ENCODE measurements around the gene KAZN.

The KAZN gene

DNA sequence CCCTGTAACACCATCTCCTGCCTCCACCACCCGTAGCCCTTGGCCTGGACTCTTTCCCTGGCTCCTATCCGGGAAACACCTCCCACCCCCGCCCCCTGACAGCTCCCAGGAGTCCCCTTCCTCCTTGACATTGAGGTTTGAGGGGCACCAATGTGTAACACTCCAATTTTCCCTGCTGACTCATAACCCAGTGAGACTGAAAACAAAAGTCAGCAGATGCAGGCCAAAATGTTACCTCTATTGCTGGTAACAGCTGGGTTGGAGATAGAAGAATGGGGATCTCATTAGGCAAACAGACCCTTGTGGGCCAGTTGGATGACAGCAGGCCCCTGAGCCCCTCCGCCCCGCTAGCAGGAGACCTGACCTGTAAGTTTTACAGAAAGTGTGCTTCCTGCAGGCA lies 237.2 kb downstream of the KAZN start:
- CTCF ChIA-PET = no interaction called here
- no peak for DNase-seq (ENCODE audit: extremely low spot score)
- POLR2A ChIA-PET = no interaction called here
- no peak for TF ChIP-seq ZNF384 (IDR thresholded peaks at IDR 0.05)
- TF ChIP-seq LEF1 (IDR thresholded peaks at IDR 0.05; ENCODE audit: borderline replicate concordance) = no peak
- TF ChIP-seq NFRKB (IDR thresholded peaks at IDR 0.05) = no peak
- no peak for TF ChIP-seq SP1 (IDR thresholded peaks at IDR 0.05)
- no peak for TF ChIP-seq CTBP1 (IDR thresholded peaks at IDR 0.05; ENCODE audit: borderline replicate concordance)
- no peak for TF ChIP-seq L3MBTL2 (conservative IDR thresholded peaks at IDR 0.05)
- TF ChIP-seq SUZ12 (IDR thresholded peaks at IDR 0.05) = no peak
- TF ChIP-seq ELF4 (IDR thresholded peaks at IDR 0.05) = no peak
- TF ChIP-seq FOXK2 (IDR thresholded peaks at IDR 0.05) = no peak
- no peak for TF ChIP-seq FOXM1 (IDR thresholded peaks at IDR 0.05; ENCODE audit: borderline replicate concordance)
- TF ChIP-seq FOXA1 (IDR thresholded peaks at IDR 0.05) = no peak
- TF ChIP-seq TARDBP (IDR thresholded peaks at IDR 0.05) = no peak
- TF ChIP-seq ARNT (IDR thresholded peaks at IDR 0.05) = no peak
- TF ChIP-seq BHLHE40 (IDR thresholded peaks at IDR 0.05; ENCODE audit: borderline replicate concordance) = no peak
- TF ChIP-seq, protein P1, sequence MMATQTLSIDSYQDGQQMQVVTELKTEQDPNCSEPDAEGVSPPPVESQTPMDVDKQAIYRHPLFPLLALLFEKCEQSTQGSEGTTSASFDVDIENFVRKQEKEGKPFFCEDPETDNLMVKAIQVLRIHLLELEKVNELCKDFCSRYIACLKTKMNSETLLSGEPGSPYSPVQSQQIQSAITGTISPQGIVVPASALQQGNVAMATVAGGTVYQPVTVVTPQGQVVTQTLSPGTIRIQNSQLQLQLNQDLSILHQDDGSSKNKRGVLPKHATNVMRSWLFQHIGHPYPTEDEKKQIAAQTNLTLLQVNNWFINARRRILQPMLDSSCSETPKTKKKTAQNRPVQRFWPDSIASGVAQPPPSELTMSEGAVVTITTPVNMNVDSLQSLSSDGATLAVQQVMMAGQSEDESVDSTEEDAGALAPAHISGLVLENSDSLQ (IDR thresholded peaks at IDR 0.05) = no peak
- no peak for TF ChIP-seq HDGF (IDR thresholded peaks at IDR 0.05; ENCODE audit: borderline replicate concordance)

DNA sequence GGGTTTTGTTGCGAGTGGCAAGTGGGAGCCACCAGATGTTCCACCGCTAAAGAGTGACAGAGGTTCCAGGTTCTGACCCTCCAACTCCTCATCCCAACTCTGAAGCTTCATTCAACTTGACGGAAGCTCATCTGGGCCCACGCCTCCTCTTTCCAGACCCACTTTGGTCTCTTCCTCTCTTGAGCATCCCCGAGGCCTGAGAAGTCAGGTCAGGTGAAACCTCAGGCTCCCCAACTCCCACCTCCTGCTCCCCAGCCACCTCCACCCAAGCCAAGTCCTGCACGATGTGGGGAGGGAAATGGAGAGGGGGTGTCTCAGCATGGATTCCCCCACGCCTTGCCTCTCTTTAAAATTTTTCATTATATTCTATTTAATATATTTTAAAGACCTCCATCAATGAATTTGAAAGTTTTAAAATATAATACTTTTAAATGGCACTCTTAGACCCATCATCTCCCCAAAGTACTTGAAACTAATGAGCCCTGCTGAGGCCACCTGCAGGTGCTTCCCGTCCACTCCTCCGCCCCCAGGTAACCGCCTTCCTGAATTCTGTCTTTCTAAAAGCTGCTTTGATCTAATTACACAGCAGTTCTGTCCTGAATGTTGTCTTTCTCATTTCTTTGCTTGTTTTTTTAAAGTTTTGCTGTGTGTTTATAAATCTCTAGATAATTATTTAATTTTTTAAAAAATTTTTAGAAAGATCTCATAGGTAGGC lies 238.1 kb downstream of the KAZN start:
- CTCF ChIA-PET = no interaction called here
- POLR2A ChIA-PET = no interaction called here
- DNase-seq (ENCODE audit: extremely low spot score) = no peak
- TF ChIP-seq CTBP1 (IDR thresholded peaks at IDR 0.05; ENCODE audit: borderline replicate concordance) (no peak), NFRKB (IDR thresholded peaks at IDR 0.05) (no peak), L3MBTL2 (conservative IDR thresholded peaks at IDR 0.05) (no peak), ELF4 (IDR thresholded peaks at IDR 0.05) (no peak), LEF1 (IDR thresholded peaks at IDR 0.05; ENCODE audit: borderline replicate concordance) (no peak), FOXK2 (IDR thresholded peaks at IDR 0.05) (no peak), FOXA1 (IDR thresholded peaks at IDR 0.05) (no peak), ARNT (IDR thresholded peaks at IDR 0.05) (no peak)

DNA sequence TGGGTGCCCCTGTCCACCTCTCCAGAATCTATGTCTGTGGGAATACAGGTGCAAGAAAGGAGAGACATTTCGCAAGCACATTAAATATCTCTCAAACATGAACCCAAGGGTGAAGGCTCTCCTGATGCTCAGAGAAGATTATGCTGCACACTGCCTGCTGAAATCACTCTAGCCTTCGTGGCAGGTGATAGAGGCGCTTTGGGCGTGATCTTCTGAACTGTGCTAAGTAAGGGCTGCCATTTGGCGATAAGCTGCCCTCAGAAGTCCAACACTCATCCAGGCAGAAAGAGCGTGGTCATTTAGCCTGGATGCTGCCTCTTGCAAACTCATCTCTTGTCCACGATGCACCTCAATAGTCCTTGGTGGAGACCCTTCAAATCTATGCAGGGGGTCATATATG lies 241.9 kb downstream of the KAZN start:
- CTCF ChIA-PET = no interaction called here
- TF ChIP-seq CTBP1 (IDR thresholded peaks at IDR 0.05; ENCODE audit: borderline replicate concordance) (no peak), HDGF (IDR thresholded peaks at IDR 0.05; ENCODE audit: borderline replicate concordance) (no peak), ZNF384 (IDR thresholded peaks at IDR 0.05) (no peak), FOXA1 (IDR thresholded peaks at IDR 0.05) (no peak), L3MBTL2 (conservative IDR thresholded peaks at IDR 0.05) (no peak), FOXK2 (IDR thresholded peaks at IDR 0.05) (no peak), ARNT (IDR thresholded peaks at IDR 0.05) (no peak), LEF1 (IDR thresholded peaks at IDR 0.05; ENCODE audit: borderline replicate concordance) (no peak), FOXM1 (IDR thresholded peaks at IDR 0.05; ENCODE audit: borderline replicate concordance) (no peak), TARDBP (IDR thresholded peaks at IDR 0.05) (no peak), NFRKB (IDR thresholded peaks at IDR 0.05) (no peak), SUZ12 (IDR thresholded peaks at IDR 0.05) (no peak), BHLHE40 (IDR thresholded peaks at IDR 0.05; ENCODE audit: borderline replicate concordance) (no peak), ELF4 (IDR thresholded peaks at IDR 0.05) (no peak), SP1 (IDR thresholded peaks at IDR 0.05) (no peak)
- TF ChIP-seq, protein P1 (IDR thresholded peaks at IDR 0.05) = no peak
- POLR2A ChIA-PET = no interaction called here
- DNase-seq (ENCODE audit: extremely low spot score) = no peak

DNA sequence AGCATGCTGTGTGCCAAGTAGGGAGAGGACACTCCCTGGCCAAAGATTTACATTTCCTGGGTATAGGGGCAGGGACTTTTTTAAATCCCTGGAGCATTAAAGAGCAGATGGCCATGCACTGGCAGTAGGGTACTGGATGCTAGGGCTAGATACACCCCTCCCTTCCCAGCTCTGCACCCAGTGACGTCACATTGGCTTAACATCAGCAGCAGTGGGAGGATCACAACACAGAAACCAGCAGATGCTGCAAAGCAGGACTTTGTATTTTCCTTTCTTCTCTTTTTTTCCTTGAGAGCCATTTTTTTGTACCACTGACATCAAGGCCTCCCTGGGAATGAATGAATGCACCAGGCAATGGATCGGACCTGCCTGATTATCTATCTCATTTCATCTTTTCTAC lies 243.0 kb downstream of the KAZN start:
- TF ChIP-seq FOXM1 (IDR thresholded peaks at IDR 0.05; ENCODE audit: borderline replicate concordance) = no peak
- no peak for TF ChIP-seq CTBP1 (IDR thresholded peaks at IDR 0.05; ENCODE audit: borderline replicate concordance)
- no peak for TF ChIP-seq TARDBP (IDR thresholded peaks at IDR 0.05)
- TF ChIP-seq NFRKB (IDR thresholded peaks at IDR 0.05) = no peak
- TF ChIP-seq ELF4 (IDR thresholded peaks at IDR 0.05) = no peak
- no peak for TF ChIP-seq HDGF (IDR thresholded peaks at IDR 0.05; ENCODE audit: borderline replicate concordance)
- no peak for TF ChIP-seq FOXA1 (IDR thresholded peaks at IDR 0.05)
- no peak for TF ChIP-seq BHLHE40 (IDR thresholded peaks at IDR 0.05; ENCODE audit: borderline replicate concordance)
- TF ChIP-seq SUZ12 (IDR thresholded peaks at IDR 0.05) = no peak
- TF ChIP-seq ARNT (IDR thresholded peaks at IDR 0.05) = no peak
- TF ChIP-seq, protein P1 (IDR thresholded peaks at IDR 0.05) = no peak
- no peak for TF ChIP-seq SP1 (IDR thresholded peaks at IDR 0.05)
- DNase-seq (ENCODE audit: extremely low spot score) = no peak
- ChIA-PET POLR2A (no interaction called here), CTCF (no interaction called here)

DNA sequence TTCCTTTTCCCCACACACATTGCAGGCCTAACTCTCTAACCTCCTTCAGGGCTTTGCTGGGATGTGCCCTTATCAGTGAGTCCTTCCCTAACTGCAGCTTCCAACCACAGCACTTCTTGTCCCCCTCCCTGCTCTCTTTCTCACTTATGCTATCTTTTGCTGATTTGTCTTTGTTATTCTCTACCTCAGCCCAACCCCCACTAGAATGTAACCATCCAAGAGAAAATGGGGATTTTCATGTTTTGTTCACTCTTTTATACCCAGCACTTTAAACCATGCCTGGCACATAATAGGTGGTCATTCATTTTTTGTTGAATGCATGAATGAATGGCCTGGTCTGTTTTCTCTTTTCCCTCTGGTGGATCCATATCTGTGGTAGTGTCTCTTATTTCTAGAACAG lies 243.5 kb downstream of the KAZN start:
- TF ChIP-seq CTBP1 (IDR thresholded peaks at IDR 0.05; ENCODE audit: borderline replicate concordance) (no peak), HDGF (IDR thresholded peaks at IDR 0.05; ENCODE audit: borderline replicate concordance) (no peak), LEF1 (IDR thresholded peaks at IDR 0.05; ENCODE audit: borderline replicate concordance) (no peak), SUZ12 (IDR thresholded peaks at IDR 0.05) (no peak), L3MBTL2 (conservative IDR thresholded peaks at IDR 0.05) (no peak)
- TF ChIP-seq, protein P1 (IDR thresholded peaks at IDR 0.05) = no peak
- ChIA-PET POLR2A (no interaction called here), CTCF (no interaction called here)
- DNase-seq (ENCODE audit: extremely low spot score) = no peak

All from HEK293T (cell line).